HepG2 (cell line): ENCODE measurements around the gene ZFP62.

ENCODE experiments used
- CTCF ChIP-seq: sonication (generic); formaldehyde crosslinking; IDR thresholded peaks from 2 replicates; pipeline ENCODE4 v1.5.0; 2020; ENCODE audit warnings: mild to moderate bottlenecking, missing genetic modification reagents, moderate library complexity
- DR1 ChIP-seq: sonication (generic); formaldehyde crosslinking; IDR thresholded peaks from 2 replicates; pipeline ENCODE4 v1.8.0; 2021; ENCODE audit warnings: mild to moderate bottlenecking, missing genetic modification reagents, inconsistent platforms
- JUN ChIP-seq: sonication (generic); formaldehyde crosslinking; IDR thresholded peaks from 2 replicates; pipeline ENCODE4 v1.4.0; 2020; ENCODE audit warnings: mild to moderate bottlenecking, missing genetic modification reagents
- NFRKB ChIP-seq: fragments of 450-650 bp; IDR thresholded peaks from 2 replicates; pipeline ENCODE4 v1.6.1; 2017
- POLR2A ChIP-seq, 2 experiments: IDR thresholded peaks; 2 replicates each; pipeline ENCODE4 v1.6.1; 2011; ENCODE audit warnings: low read depth in 2 of 2, low read length in 2 of 2, mild to moderate bottlenecking in 1 of 2, moderate library complexity in 1 of 2; ENCODE audit not compliant: insufficient read depth in 1 of 2
- RNF2 ChIP-seq: fragments of 450-650 bp; conservative IDR thresholded peaks from 2 replicates; pipeline ENCODE4 v1.6.1; 2016; ENCODE audit warnings: low read depth
- RXRA ChIP-seq: sonication (generic); formaldehyde crosslinking; IDR thresholded peaks from 2 replicates; pipeline ENCODE4 v1.5.1; 2020; ENCODE audit warnings: missing genetic modification reagents
- TAF1 ChIP-seq: sonication (generic); formaldehyde crosslinking; IDR thresholded peaks from 2 replicates; pipeline ENCODE4 v1.4.0; 2020; ENCODE audit warnings: missing genetic modification reagents

DNA sequence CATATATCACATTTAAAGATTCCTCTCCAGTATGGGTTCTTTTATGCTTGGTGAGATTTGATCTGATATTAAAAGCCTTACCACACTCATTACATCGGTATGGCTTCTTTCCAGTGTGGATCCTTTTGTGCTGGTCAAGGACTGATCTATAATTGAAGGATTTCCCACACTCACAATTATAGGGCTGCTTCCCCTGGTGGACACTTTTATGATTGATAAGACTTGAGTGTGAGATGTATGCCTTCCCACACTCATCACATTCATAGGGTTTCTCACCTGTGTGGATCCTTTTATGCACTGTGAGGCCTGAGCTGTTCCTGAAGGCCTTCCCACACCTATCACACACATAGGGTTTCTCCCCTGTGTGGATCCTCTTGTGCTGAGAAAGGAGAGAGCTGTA, 12.2 kb downstream of the ZFP62 start:
- no peak for TF ChIP-seq DR1 (CRISPR knock-in tag)
- no peak for TF ChIP-seq RNF2
- TF ChIP-seq RXRA (CRISPR knock-in tag), result no peak
- TF ChIP-seq CTCF (CRISPR knock-in tag), result no peak
- TF ChIP-seq NFRKB, result no peak
- no peak for TF ChIP-seq JUN (CRISPR knock-in tag)
- TF ChIP-seq POLR2A (IDR thresholded peaks at IDR 0.05; ENCODE audit: insufficient read depth in 1 of 2, low read depth in 2 of 2, low read length in 2 of 2), result no peak
- no peak for TF ChIP-seq TAF1 (CRISPR knock-in tag)
